OCI-LY7 (cell line): ENCODE measurements around the gene BMPER. TPM values are rescaled to one million over a fixed set of nuclear protein-coding genes. Genes with fewer than 3 reads are reported as not detected.

Experiments
- BruUV-seq: library from RNA; stranded (reverse); fragments of 400-500 nt; replicated peaks from 2 replicates; lab custom pipeline; 2021; lab: Mats Ljungman, UMichigan
- CTCF ChIA-PET: fragments of 300-600 bp; sonication (Branson Sonifier 250); formaldehyde crosslinking; loops from one replicate; lab custom pipeline; 2022; ENCODE audit warnings: antibody characterized with exemption; ENCODE audit not compliant: unreplicated experiment; lab: Charles Lee
- POLR2A ChIA-PET: fragments of 300-600 bp; sonication (Branson Sonifier 250); formaldehyde crosslinking; loops from one replicate; lab custom pipeline; 2022; ENCODE audit warnings: antibody characterized with exemption; lab: Charles Lee
- DNase-seq: peaks from one replicate; pipeline ENCODE4 v3.0.0-alpha.2; 2015; ENCODE audit warnings: low spot score
- H2AFZ ChIP-seq: fragments of 200-600 bp; sonication (generic), shearing (Covaris generic); 2 replicates; pipeline ENCODE4 v1.6.1; 2014; ENCODE audit warnings: mild to moderate bottlenecking, antibody characterized with exemption, low read length, moderate library complexity
- H3K27ac ChIP-seq: fragments of 200-600 bp; sonication (generic); 2 replicates; pipeline ENCODE4 v1.5.1; 2014; ENCODE audit warnings: mixed run types, low read depth, mild to moderate bottlenecking, moderate library complexity, low read length, inconsistent platforms; ENCODE audit not compliant: poor library complexity, severe bottlenecking
- H3K36me3 ChIP-seq: fragments of 200-600 bp; sonication (generic); 2 replicates; pipeline ENCODE4 v1.6.1; 2014; ENCODE audit warnings: mild to moderate bottlenecking, antibody characterized with exemption, low read length, moderate library complexity, mixed read lengths; ENCODE audit not compliant: insufficient read depth
- H3K4me1 ChIP-seq: fragments of 200-600 bp; sonication (generic); 2 replicates; pipeline ENCODE4 v1.5.1; 2014; ENCODE audit warnings: mild to moderate bottlenecking, low read length; ENCODE audit not compliant: insufficient read depth, poor library complexity, severe bottlenecking
- H3K4me2 ChIP-seq: fragments of 200-600 bp; sonication (generic); 2 replicates; pipeline ENCODE4 v1.6.1; 2014; ENCODE audit warnings: mild to moderate bottlenecking, low read length
- H3K4me3 ChIP-seq: fragments of 200-600 bp; sonication (generic); 2 replicates; pipeline ENCODE4 v1.5.1; 2014; ENCODE audit warnings: mild to moderate bottlenecking, low read depth, low read length; ENCODE audit not compliant: poor library complexity, severe bottlenecking
- H3K79me2 ChIP-seq: fragments of 200-600 bp; sonication (generic); 2 replicates; pipeline ENCODE4 v1.6.1; 2016; ENCODE audit warnings: low read depth, mild to moderate bottlenecking, low read length, moderate library complexity, mixed read lengths; ENCODE audit not compliant: insufficient read depth
- H3K9me2 ChIP-seq: fragments of 200-600 bp; sonication (generic); 2 replicates; pipeline ENCODE4 v1.6.1; 2016; ENCODE audit warnings: mild to moderate bottlenecking, low read length, mixed read lengths; ENCODE audit not compliant: insufficient read depth
- H3K9me3 ChIP-seq: fragments of 200-600 bp; sonication (generic); 2 replicates; pipeline ENCODE4 v1.6.1; 2014; ENCODE audit warnings: mild to moderate bottlenecking, mixed run types, low read length, mixed read lengths
- H4K20me1 ChIP-seq: fragments of 200-600 bp; sonication (generic); 2 replicates; pipeline ENCODE4 v1.6.1; 2014; ENCODE audit warnings: mild to moderate bottlenecking, antibody characterized with exemption, low read length, moderate library complexity, mixed read lengths; ENCODE audit not compliant: insufficient read depth
- CTCF ChIP-seq: fragments of 200-600 bp; sonication (generic); conservative IDR thresholded peaks from 2 replicates; pipeline ENCODE4 v1.5.1; 2014; ENCODE audit warnings: mild to moderate bottlenecking, antibody characterized with exemption, low read length, moderate library complexity, mixed read lengths
- EZH2phosphoT487 ChIP-seq: fragments of 200-600 bp; sonication (generic); IDR thresholded peaks from 2 replicates; pipeline ENCODE4 v1.6.1; 2018; ENCODE audit warnings: low read depth, borderline replicate concordance, mild to moderate bottlenecking, mixed run types, antibody characterized with exemption, low read length, moderate library complexity, mixed read lengths
- intact Hi-C: fragments of 100-400 bp; cut with micrococcal nuclease; formaldehyde crosslinking; loops from one replicate; pipeline ENCODE4 v1.10.0; 2022; ENCODE audit not compliant: unreplicated experiment
- total RNA-seq, 2 experiments: library from RNA; depleted of rRNA in 1 of 2; stranded (reverse); fragments of >200 nt in 1 of 2; shearing (Covaris generic) in 1 of 2; gene quantifications; 2 replicates each; pipeline ENCODE4 v1.2.3, GENCODE V29; 2014 to 2022

The BMPER gene
- total RNA-seq, 2 experiments from 2014 or later: not detected

DNA sequence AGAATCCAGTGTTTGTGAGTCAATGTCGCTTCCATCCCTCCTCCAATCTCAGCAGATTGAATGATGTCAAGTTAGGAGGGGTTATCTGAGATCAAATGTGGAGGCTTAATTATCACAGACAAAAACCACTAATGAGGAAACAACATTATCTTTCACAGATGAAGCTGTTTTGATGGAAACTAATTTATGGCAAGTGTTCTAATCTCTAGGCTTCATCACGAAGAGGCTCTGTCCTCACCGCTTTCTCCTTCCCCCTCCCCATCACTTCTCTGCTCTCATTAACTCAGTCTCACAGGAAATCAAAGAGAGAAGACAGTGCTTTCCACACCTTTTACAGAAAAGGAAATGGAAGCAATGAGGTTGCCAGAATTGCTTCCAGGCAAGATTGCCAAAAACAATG lies 283.7 kb downstream of the BMPER start:
- Histone ChIP-seq H3K4me3 (no peak overlapping the region), H3K27ac (no peak overlapping the region), H3K79me2 (no peaks in the 10 kb centered on the region), H3K4me2 (no peak overlapping the region), H3K9me3 (no peaks in the 10 kb centered on the region), H2AFZ (no peak overlapping the region), H3K36me3 (no peaks in the 10 kb centered on the region), H4K20me1 (no peaks in the 10 kb centered on the region), H3K4me1 (no peaks in the 10 kb centered on the region), H3K9me2 (no peaks in the 10 kb centered on the region)
- ChIA-PET POLR2A (no interaction called here), CTCF (no interaction called here)
- TF ChIP-seq EZH2phosphoT487 (no peak), CTCF (no peak)
- no TSS peak for BruUV-seq
- no peak for DNase-seq
- intact Hi-C loops: no loop called here

GRCh38 chr7:34190299-34190698 lies 285.0 kb downstream of the BMPER start:
- no peaks in the 10 kb centered on the region for H4K20me1 ChIP-seq
- no peak overlapping the region for H3K27ac ChIP-seq
- intact Hi-C loops: no loop called here
- no peaks in the 10 kb centered on the region for H3K9me2 ChIP-seq
- no peak overlapping the region for H3K4me2 ChIP-seq
- H3K36me3 ChIP-seq: no peaks in the 10 kb centered on the region
- no peaks in the 10 kb centered on the region for H3K9me3 ChIP-seq
- no TSS peak for BruUV-seq
- H3K79me2 ChIP-seq: no peaks in the 10 kb centered on the region
- ChIA-PET CTCF (interaction anchor here (0.6 kb wide), 1 partner anchor 30 kb away, joined by 3 read pairs; no protein-coding TSS in a partner anchor), POLR2A (no interaction called here)
- no peaks in the 10 kb centered on the region for H3K4me1 ChIP-seq
- TF ChIP-seq CTCF: no peak
- TF ChIP-seq EZH2phosphoT487: no peak
- no peak overlapping the region for H3K4me3 ChIP-seq
- no peak overlapping the region for H2AFZ ChIP-seq
- no peak for DNase-seq

DNA sequence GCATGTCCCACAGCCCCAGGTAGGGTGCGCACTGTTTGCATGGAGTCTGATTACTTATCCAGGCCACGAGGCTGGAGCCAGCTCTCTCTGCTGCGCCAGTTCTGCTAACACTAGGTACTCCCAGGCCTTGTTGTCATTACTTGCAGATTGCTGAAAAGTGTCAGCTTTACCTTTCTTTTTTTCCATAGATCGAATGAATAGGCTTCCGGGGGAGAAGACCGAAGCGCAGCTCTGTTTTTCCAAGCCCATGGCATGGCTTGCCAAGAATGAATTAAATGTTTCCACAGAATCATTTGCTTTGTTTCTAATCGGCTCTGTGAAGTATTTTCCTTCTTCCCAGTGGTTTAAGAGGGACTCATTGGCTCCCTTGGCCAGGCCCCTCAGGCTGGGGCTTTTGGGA lies 285.8 kb downstream of the BMPER start:
- H4K20me1 ChIP-seq: no peaks in the 10 kb centered on the region
- ChIA-PET POLR2A (no interaction called here), CTCF (interaction anchor here (0.6 kb wide), 1 partner anchor 31 kb away, joined by 3 read pairs; no protein-coding TSS in a partner anchor)
- no peaks in the 10 kb centered on the region for H3K9me3 ChIP-seq
- no peak overlapping the region for H3K4me2 ChIP-seq
- BruUV-seq: no TSS peak
- no peaks in the 10 kb centered on the region for H3K4me1 ChIP-seq
- H3K79me2 ChIP-seq: no peaks in the 10 kb centered on the region
- no peak overlapping the region for H2AFZ ChIP-seq
- DNase-seq: no peak
- H3K36me3 ChIP-seq: no peaks in the 10 kb centered on the region
- TF ChIP-seq CTCF: no peak
- no peaks in the 10 kb centered on the region for H3K9me2 ChIP-seq
- H3K4me3 ChIP-seq: no peak overlapping the region
- intact Hi-C loops: no loop called here
- no peak overlapping the region for H3K27ac ChIP-seq
